ENCODE data around the gene POLR2F.

Gene POLR2F

DNA sequence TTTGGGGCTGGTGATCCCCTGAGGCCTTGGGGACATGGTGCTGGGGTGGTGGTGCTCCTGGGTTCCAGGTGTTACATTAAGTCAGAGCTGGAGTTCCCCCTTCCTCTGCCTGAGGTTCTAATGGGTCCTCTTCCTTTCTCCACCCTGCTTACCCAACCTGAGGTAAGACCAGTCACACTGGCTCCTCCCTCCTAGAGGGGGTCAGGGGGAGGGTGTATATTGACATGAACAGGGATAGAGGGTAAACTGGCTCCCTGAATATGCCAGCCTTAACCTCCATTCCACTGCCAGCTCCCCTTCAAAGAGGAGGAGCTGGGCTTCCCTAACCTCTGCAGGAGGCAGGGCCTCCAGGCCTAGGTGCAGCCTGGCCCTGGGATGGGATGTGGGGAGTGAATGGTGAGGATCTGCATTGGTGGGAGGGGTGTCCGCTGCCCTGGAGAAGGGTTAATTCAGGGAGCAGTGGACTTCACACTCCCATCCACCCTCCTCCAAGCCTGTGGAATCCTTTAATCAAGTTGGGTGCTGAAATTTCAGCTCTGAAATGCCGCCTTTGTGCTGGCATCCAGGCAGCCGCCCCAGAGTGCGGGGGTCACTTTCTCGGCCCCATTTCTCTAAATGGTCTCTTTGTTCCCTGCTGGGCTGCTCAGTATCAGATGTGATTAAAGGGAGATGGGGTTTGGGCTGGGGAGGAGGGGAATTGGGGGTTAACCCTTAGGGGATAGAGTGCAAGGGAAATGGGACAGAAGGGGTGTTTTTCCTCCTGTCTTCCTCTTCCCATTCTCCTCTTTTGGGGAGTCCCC is 15.2 kb downstream of the POLR2F start:
- TF ChIP-seq, protein P1, sequence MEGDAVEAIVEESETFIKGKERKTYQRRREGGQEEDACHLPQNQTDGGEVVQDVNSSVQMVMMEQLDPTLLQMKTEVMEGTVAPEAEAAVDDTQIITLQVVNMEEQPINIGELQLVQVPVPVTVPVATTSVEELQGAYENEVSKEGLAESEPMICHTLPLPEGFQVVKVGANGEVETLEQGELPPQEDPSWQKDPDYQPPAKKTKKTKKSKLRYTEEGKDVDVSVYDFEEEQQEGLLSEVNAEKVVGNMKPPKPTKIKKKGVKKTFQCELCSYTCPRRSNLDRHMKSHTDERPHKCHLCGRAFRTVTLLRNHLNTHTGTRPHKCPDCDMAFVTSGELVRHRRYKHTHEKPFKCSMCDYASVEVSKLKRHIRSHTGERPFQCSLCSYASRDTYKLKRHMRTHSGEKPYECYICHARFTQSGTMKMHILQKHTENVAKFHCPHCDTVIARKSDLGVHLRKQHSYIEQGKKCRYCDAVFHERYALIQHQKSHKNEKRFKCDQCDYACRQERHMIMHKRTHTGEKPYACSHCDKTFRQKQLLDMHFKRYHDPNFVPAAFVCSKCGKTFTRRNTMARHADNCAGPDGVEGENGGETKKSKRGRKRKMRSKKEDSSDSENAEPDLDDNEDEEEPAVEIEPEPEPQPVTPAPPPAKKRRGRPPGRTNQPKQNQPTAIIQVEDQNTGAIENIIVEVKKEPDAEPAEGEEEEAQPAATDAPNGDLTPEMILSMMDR (IDR thresholded peaks at IDR 0.05; ENCODE audit: poor library complexity, severe bottlenecking): no peak
- ATAC-seq (ENCODE audit: low read depth) (no peak), DNase-seq (ENCODE audit: low spot score) (no peak)
- Histone ChIP-seq H3K4me3 (ENCODE audit: severe bottlenecking) (no peak overlapping the region), H3K36me3 (ENCODE audit: low read depth) (peaks cover 36% of the 10 kb centered on the region), H3K27ac (ENCODE audit: poor library complexity, severe bottlenecking) (no peak overlapping the region), H3K27me3 (ENCODE audit: insufficient read depth, poor library complexity, severe bottlenecking) (no peaks in the 10 kb centered on the region), H3K4me1 (ENCODE audit: insufficient read depth, poor library complexity, severe bottlenecking) (no peaks in the 10 kb centered on the region), H3K9me3 (ENCODE audit: severe bottlenecking) (no peaks in the 10 kb centered on the region)

DNA sequence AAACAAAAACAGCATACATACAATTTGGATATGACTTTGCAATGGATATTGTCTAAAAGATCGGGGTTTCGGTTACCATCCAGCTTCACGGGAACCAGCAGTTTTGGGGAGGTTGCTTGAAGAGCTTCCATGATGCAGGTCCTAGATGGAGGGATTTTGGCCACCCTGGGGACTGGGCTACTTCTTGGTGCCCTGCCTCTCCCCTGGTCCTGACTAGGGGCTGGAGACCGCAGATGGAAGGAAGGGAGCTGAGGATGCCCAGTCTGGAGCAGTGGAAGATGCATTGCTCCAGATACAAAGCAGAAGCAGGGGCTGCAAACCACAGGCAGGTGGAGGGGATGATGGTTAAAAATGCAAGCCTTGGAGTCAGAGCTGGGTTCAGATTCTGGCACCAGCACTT is 17.4 kb downstream of the POLR2F start:
- Histone ChIP-seq H3K4me1 (ENCODE audit: insufficient read depth, poor library complexity, severe bottlenecking) (no peaks in the 10 kb centered on the region), H3K9me3 (ENCODE audit: severe bottlenecking) (no peaks in the 10 kb centered on the region), H3K36me3 (ENCODE audit: low read depth) (peaks cover 23% of the 10 kb centered on the region), H3K27me3 (ENCODE audit: insufficient read depth, poor library complexity, severe bottlenecking) (no peaks in the 10 kb centered on the region), H3K4me3 (ENCODE audit: severe bottlenecking) (no peak overlapping the region), H3K27ac (ENCODE audit: poor library complexity, severe bottlenecking) (no peak overlapping the region)
- TF ChIP-seq, protein P1 (IDR thresholded peaks at IDR 0.05; ENCODE audit: poor library complexity, severe bottlenecking): no peak
- ATAC-seq (ENCODE audit: low read depth): no peak
- no peak for DNase-seq (ENCODE audit: low spot score)

DNA sequence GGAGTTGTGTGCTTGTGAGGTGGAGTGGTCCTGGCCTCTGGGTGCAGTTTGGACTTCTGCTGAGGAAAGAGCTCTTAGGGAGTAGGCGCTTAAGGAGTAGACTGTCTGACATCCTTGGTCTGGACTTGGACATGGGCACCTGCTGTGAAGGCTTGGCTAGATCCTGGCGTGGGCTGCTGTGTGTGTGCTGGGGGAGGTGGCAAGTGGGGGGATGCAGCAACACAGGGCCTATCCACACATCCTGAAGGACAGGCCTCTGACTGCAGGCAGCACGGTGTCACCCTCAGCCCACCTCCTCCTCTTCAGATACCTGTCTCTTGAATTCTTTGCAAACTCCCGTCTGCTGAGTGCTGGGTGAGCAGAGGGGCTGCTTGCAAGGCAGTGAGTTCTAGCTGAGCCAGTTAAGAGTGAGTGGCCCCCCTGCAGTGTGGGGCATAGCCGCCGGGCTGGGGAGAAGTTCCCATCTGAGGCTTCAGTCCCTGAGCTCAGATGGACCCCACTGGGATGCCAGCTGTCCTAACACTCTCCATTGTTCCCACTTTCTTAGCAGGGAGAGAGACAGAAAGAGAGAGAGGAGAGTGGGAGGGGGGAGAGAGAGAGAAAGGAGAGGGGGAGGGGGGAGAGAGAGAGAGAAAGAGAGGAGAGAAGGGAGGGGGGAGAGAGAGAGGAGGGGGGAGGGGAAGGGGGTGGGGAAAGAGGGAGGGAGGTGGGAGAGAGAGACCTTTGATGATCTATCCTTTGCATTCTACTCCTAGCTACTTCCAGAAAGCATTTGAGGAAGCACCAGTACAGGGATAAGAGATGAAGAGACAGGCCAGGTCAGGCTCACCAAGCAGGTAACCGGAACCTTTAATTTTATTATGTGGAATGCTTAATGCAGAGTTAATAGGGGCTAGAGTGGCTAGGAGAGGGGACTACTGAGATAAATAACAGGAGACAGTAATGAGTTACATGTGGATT is 18.3 kb downstream of the POLR2F start:
- TF ChIP-seq, protein P1 (IDR thresholded peaks at IDR 0.05; ENCODE audit: poor library complexity, severe bottlenecking): no peak
- DNase-seq (ENCODE audit: low spot score) (no peak), ATAC-seq (ENCODE audit: low read depth) (no peak)
- H3K4me3 ChIP-seq (ENCODE audit: severe bottlenecking): no peak overlapping the region
- H3K27ac ChIP-seq (ENCODE audit: poor library complexity, severe bottlenecking): no peak overlapping the region
- H3K36me3 ChIP-seq (ENCODE audit: low read depth): peaks cover 16% of the 10 kb centered on the region
- no peaks in the 10 kb centered on the region for H3K9me3 ChIP-seq (ENCODE audit: severe bottlenecking)
- H3K27me3 ChIP-seq (ENCODE audit: insufficient read depth, poor library complexity, severe bottlenecking): no peaks in the 10 kb centered on the region
- no peaks in the 10 kb centered on the region for H3K4me1 ChIP-seq (ENCODE audit: insufficient read depth, poor library complexity, severe bottlenecking)

DNA sequence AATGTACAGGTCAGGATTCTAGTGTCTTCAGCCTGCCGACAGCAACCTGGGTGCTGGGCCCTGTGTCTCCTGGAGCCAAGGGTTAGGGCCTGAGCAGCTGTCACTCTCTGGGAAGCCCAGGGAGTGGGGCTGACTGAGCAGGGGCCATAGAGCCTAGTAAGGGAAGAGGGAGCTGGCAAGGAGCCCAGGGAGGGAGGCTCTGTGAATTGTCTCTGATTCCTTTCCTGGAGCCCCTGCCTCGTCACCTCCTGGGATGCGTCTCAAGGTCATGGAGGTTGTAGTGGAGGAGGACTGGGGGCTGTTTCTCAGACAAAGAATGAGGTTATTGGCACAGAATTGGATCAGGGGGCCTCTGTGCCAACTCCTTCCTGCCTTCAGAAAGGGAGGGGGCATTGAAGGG is 19.0 kb downstream of the POLR2F start:
- no peak overlapping the region for H3K27ac ChIP-seq (ENCODE audit: poor library complexity, severe bottlenecking)
- peaks cover 10% of the 10 kb centered on the region for H3K36me3 ChIP-seq (ENCODE audit: low read depth)
- H3K4me1 ChIP-seq (ENCODE audit: insufficient read depth, poor library complexity, severe bottlenecking): no peaks in the 10 kb centered on the region
- no peak overlapping the region for H3K4me3 ChIP-seq (ENCODE audit: severe bottlenecking)
- TF ChIP-seq, protein P1 (IDR thresholded peaks at IDR 0.05; ENCODE audit: poor library complexity, severe bottlenecking): no peak
- H3K27me3 ChIP-seq (ENCODE audit: insufficient read depth, poor library complexity, severe bottlenecking): no peaks in the 10 kb centered on the region
- ATAC-seq (ENCODE audit: low read depth): no peak
- no peak for DNase-seq (ENCODE audit: low spot score)
- H3K9me3 ChIP-seq (ENCODE audit: severe bottlenecking): no peaks in the 10 kb centered on the region

All from RWPE2 (cell line).